ENCODE measurements around the gene KLF6.

KLF6 gene

DNA sequence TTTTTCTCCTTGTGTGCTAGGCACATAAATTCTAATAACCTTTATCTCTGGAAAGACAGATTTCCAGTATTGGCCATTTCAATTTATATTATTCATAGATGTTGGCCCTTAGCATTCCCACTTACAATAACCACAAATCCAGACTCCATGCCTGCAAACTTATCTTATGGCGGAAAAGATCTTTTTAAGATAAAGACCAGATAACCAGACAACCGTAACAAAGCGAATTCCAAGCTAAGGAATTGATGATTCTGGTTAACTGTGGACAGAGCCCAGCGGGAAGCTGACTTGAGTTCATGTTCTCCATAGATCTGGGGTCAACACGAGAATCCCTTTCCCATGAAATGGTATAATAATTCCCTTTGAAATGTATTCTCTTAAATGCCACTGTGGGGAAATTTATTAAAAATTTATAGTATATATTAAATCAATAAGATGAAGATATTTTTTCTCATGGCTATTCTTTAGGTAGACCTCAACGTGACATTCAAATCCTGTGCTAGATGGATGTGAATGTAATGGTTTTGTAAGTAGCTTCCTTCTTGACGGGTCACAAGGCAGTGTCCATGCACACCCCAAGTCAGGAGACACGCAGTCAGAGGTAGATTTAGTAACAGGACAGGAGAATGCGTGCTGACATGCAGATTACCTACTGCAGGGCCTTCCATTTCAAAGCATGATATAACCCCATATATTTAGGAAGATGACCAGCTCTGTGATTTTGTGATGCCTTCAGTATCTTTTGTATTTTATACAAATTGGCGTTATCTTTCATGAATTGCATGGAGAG is 37.7 kb upstream of the KLF6 start:
- H3K27me3 ChIP-seq (ENCODE audit: low read depth, low read length), result no peaks in the 10 kb centered on the region
- no peaks in the 10 kb centered on the region for H3K4me1 ChIP-seq (ENCODE audit: low read length)
- no peaks in the 10 kb centered on the region for H3K9me3 ChIP-seq (ENCODE audit: insufficient read depth, low read length)
- H4K20me1 ChIP-seq (ENCODE audit: insufficient read depth, low read length), result no peaks in the 10 kb centered on the region
- no peak overlapping the region for H2AFZ ChIP-seq (ENCODE audit: low read depth, low read length)
- TF ChIP-seq, protein P1, sequence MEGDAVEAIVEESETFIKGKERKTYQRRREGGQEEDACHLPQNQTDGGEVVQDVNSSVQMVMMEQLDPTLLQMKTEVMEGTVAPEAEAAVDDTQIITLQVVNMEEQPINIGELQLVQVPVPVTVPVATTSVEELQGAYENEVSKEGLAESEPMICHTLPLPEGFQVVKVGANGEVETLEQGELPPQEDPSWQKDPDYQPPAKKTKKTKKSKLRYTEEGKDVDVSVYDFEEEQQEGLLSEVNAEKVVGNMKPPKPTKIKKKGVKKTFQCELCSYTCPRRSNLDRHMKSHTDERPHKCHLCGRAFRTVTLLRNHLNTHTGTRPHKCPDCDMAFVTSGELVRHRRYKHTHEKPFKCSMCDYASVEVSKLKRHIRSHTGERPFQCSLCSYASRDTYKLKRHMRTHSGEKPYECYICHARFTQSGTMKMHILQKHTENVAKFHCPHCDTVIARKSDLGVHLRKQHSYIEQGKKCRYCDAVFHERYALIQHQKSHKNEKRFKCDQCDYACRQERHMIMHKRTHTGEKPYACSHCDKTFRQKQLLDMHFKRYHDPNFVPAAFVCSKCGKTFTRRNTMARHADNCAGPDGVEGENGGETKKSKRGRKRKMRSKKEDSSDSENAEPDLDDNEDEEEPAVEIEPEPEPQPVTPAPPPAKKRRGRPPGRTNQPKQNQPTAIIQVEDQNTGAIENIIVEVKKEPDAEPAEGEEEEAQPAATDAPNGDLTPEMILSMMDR (IDR thresholded peaks at IDR 0.05; ENCODE audit: low read depth, low read length), result no peak
- TF ChIP-seq EZH2phosphoT487 (IDR thresholded peaks at IDR 0.05; ENCODE audit: low read depth), result no peak
- H3K27ac ChIP-seq (ENCODE audit: low read length), result no peak overlapping the region
- H3K4me2 ChIP-seq (ENCODE audit: low read length), result no peak overlapping the region
- H3K79me2 ChIP-seq (ENCODE audit: low read length), result no peaks in the 10 kb centered on the region
- H3K9ac ChIP-seq (ENCODE audit: low read length), result no peak overlapping the region
- no peak overlapping the region for H3K4me3 ChIP-seq (ENCODE audit: low read length)
- no peaks in the 10 kb centered on the region for H3K36me3 ChIP-seq (replicated peaks; ENCODE audit: low read depth, low read length)

DNA sequence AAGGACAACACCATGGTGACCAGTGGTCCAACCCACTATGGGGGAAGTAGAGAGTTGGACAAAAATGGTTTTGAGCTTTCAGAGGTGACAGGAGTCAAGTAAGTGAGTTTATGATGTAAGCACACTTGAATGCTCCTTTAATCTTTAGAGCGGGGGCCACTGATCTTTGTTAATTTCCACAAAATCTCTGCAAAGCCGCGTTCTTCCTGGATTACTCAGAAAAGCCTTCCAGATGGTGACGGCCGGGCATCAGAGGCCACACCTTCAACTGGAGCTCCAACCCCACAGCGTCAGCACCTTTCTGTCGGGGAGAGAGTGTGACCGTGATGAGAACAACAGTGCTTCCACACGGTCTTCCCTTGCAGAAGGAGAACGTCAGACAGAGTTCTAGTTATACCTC is 35.2 kb upstream of the KLF6 start:
- Histone ChIP-seq H3K4me2 (ENCODE audit: low read length) (no peak overlapping the region), H3K27me3 (ENCODE audit: low read depth, low read length) (no peaks in the 10 kb centered on the region), H3K9ac (ENCODE audit: low read length) (no peak overlapping the region), H2AFZ (ENCODE audit: low read depth, low read length) (no peak overlapping the region), H4K20me1 (ENCODE audit: insufficient read depth, low read length) (no peaks in the 10 kb centered on the region), H3K4me3 (ENCODE audit: low read length) (no peak overlapping the region), H3K36me3 (replicated peaks; ENCODE audit: low read depth, low read length) (no peaks in the 10 kb centered on the region), H3K4me1 (ENCODE audit: low read length) (no peaks in the 10 kb centered on the region), H3K79me2 (ENCODE audit: low read length) (no peaks in the 10 kb centered on the region), H3K27ac (ENCODE audit: low read length) (no peak overlapping the region), H3K9me3 (ENCODE audit: insufficient read depth, low read length) (no peaks in the 10 kb centered on the region)
- TF ChIP-seq, protein P1 (IDR thresholded peaks at IDR 0.05; ENCODE audit: low read depth, low read length), result no peak
- no peak for TF ChIP-seq EZH2phosphoT487 (IDR thresholded peaks at IDR 0.05; ENCODE audit: low read depth)

DNA sequence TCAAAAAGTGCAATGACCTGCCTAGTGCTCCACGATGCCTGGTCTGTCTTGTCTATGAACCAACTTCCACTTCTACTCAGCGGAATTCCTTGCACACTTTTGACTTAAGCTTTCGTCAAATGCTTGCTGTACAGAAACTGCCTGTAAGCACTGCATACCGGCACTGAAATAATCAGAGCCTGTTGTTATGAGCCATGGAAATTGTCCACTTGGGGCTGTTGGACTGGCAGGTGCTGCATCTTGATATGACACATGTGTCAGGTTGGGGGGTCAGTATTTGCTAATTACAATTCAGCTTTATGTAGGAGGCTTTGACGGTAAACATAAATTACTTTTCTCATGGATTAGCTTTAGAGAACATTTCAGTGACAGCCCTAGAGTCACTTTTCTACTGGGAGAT is 32.0 kb upstream of the KLF6 start:
- Histone ChIP-seq H3K79me2 (ENCODE audit: low read length) (no peaks in the 10 kb centered on the region), H3K27me3 (ENCODE audit: low read depth, low read length) (no peaks in the 10 kb centered on the region), H3K9me3 (ENCODE audit: insufficient read depth, low read length) (no peaks in the 10 kb centered on the region), H3K4me3 (ENCODE audit: low read length) (no peak overlapping the region), H3K9ac (ENCODE audit: low read length) (no peak overlapping the region), H3K4me2 (ENCODE audit: low read length) (no peak overlapping the region), H3K36me3 (replicated peaks; ENCODE audit: low read depth, low read length) (no peaks in the 10 kb centered on the region), H2AFZ (ENCODE audit: low read depth, low read length) (no peak overlapping the region), H3K27ac (ENCODE audit: low read length) (no peak overlapping the region), H3K4me1 (ENCODE audit: low read length) (peaks cover 2% of the 10 kb centered on the region), H4K20me1 (ENCODE audit: insufficient read depth, low read length) (no peaks in the 10 kb centered on the region)
- TF ChIP-seq, protein P1 (IDR thresholded peaks at IDR 0.05; ENCODE audit: low read depth, low read length), result no peak
- TF ChIP-seq EZH2phosphoT487 (IDR thresholded peaks at IDR 0.05; ENCODE audit: low read depth), result no peak

DNA sequence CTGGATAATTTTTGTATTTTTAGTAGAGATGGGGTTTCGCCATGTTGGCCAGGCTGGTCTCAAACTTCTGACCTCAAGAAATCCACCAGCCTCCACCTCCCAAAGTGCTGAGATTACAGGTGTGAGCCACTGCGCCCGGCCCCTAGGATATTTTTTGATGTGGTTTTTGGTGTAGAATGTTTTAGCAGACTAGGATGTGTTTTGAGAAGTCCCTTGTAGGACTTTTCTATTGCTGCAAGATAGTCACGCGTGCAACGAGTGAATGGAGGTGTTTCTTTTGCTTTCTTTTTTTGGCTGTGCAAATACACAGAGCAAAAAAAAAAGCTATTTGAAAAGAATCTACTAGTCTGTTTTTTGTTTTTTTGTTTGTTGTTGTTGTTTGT is 29.8 kb upstream of the KLF6 start:
- H3K36me3 ChIP-seq (replicated peaks; ENCODE audit: low read depth, low read length), result no peaks in the 10 kb centered on the region
- H2AFZ ChIP-seq (ENCODE audit: low read depth, low read length), result no peak overlapping the region
- no peak overlapping the region for H3K27ac ChIP-seq (ENCODE audit: low read length)

More for the DNA sequence above, 29.8 kb upstream of the KLF6 start:
- Histone ChIP-seq H3K27me3 (ENCODE audit: low read depth, low read length) (no peaks in the 10 kb centered on the region), H3K4me1 (ENCODE audit: low read length) (peaks cover 24% of the 10 kb centered on the region), H3K9ac (ENCODE audit: low read length) (no peak overlapping the region), H4K20me1 (ENCODE audit: insufficient read depth, low read length) (no peaks in the 10 kb centered on the region), H3K4me2 (ENCODE audit: low read length) (no peak overlapping the region), H3K4me3 (ENCODE audit: low read length) (no peak overlapping the region), H3K79me2 (ENCODE audit: low read length) (no peaks in the 10 kb centered on the region), H3K9me3 (ENCODE audit: insufficient read depth, low read length) (no peaks in the 10 kb centered on the region)
- TF ChIP-seq, protein P1 (IDR thresholded peaks at IDR 0.05; ENCODE audit: low read depth, low read length), result no peak
- TF ChIP-seq EZH2phosphoT487 (IDR thresholded peaks at IDR 0.05; ENCODE audit: low read depth), result no peak
